HG03558 (cell line): Measurements from ENCODE around the gene SRRM3.
"Not testable (repeated sequence)": the region's sequence is repeated elsewhere in the genome, so short reads cannot be mapped to it uniquely, and the experiment has no call there.

Experiments used
- ATAC-seq: cut with Tn5 transposase; IDR thresholded peaks from one replicate; pipeline ENCODE4 v1.9.1; 2021; ENCODE audit warnings: moderate number of reproducible peaks; ENCODE audit not compliant: unreplicated experiment; ENCODE audit errors: extremely low read depth

The SRRM3 gene

GRCh38 chr7:76185187-76185896 is 16.4 kb upstream of the SRRM3 start:
- no peak for ATAC-seq

- ATAC-seq = no peak
Measured at GRCh38 chr7:76187272-76187671, 14.4 kb upstream of the SRRM3 start.

DNA sequence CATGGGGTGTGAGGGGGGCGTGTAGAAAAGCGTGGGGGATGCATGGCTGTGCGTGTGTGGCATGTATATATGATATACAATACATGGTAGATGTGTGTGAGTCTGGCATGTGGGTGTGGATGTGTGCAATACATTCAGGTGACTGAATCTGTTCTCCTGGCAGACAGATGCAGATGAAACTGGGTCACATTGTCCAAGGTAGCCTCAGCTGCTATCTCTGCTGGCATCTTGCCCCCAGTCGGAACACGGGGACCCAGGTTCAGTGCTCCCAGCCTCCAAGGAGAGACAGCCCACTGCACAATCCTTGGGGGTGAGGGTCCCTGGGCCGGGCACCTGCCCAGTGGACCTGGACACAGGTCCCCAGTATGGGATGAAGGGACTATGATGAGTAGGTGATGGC is 12.4 kb upstream of the SRRM3 start:
- ATAC-seq = no peak

- no peak for ATAC-seq
Measured at GRCh38 chr7:76191783-76192240, 9.9 kb upstream of the SRRM3 start.

DNA sequence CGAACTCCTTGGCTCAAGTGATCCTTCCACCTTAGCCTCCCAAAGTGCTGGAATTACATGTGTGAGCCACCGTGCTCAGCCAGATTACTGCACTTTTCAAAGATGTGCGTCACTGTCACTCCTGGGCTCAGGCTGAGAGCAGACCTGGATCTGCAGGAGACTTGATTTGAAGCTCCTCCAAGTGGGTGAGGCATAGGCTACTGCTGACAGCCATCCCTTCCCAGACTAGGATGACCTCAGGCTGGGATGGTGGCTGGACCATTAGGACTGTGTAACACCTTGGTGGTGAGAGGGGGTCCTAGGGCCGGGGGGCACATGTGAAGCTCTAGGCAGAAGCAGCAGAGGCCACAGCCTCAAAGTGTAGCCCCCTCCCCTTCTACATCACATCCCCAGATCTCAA is 8.2 kb upstream of the SRRM3 start:
- ATAC-seq = no peak

DNA sequence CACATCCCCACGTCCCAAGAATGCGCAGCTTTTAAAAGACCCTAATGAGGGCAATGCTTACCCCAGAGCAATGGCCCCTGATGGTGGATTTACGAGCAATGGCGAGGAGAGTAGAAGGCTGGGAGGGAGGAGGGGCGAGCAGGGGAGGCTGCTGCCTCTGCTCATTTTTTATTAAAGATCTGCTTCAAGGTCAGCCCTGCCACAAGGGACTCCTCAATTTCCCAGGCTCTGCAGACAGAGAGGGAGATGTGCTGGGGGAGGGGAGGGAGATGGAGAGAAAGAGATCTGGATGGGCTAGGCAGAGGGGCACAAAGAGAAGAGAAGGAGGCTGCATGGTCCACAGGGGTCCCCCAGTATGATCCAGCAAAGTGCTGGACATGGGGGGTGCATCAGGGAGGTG is 7.8 kb upstream of the SRRM3 start:
- ATAC-seq = no peak

GRCh38 chr7:76196786-76197185 is 4.9 kb upstream of the SRRM3 start:
- no peak for ATAC-seq

DNA sequence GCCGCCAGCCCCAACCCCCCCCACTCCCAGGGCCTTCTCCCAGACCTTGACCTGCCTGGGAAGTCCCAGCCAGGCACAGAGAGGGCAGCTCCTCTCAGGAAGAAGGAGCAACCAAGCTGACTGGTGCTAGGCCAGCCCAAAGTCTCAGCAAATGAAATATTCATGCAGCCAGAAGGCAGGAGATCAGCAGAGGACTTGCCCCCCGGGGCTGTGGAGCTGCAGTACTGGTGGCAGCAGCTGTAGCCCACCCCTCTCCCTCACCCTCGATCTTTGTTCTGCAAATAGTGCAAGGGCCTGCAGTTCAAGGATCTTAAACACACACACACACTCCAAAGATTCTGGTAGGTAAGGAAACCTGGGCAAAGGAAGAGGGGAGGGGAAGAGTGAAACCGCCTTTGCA is 3.5 kb upstream of the SRRM3 start:
- ATAC-seq = no peak

GRCh38 chr7:76202666-76203030 is 952 bp downstream of the SRRM3 start:
- ATAC-seq = no peak

GRCh38 chr7:76204147-76204546 is 2.5 kb downstream of the SRRM3 start:
- ATAC-seq = no peak

DNA sequence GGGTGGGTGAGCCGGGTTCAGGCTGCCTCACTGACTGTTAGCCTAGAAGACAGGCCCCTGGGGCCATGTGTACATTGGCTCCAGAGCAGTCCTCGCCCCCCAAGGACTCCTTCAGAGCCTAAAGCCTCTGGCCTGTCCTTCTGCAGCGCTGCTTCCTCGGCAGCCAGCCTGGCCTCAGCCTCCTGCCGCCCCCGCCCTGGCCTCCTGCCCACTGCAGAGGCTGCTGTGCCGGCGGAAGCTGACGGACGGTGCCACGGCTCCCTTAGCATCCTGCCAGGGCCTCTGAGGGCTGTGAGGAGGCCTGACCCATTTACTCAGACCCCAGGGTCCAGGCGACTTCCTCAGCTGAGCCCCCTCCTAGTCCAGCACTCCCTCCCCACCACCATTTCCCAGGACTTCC is 4.9 kb downstream of the SRRM3 start:
- no peak for ATAC-seq

- no peak for ATAC-seq
Measured at GRCh38 chr7:76209310-76209709, 7.6 kb downstream of the SRRM3 start.

DNA sequence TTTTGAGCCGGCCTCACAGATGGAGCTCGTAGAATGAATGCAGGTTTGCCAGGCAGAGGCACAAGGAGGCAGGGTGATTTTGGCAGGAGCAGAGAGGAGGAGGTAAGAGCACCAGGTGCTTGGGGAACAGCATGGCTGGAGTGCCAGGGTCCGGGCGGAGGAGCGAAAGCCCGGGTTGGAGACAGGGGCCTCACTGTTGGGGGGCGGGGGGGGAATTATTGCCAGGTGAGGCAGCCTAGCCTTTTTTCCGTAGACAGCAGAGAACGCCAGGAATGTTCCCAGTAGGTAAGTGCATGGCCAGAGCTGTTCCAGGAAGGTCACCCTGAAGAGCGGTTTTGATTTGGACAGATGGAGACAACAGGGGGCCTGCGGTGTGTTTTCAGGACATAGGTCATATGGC is 9.5 kb downstream of the SRRM3 start:
- no peak for ATAC-seq

DNA sequence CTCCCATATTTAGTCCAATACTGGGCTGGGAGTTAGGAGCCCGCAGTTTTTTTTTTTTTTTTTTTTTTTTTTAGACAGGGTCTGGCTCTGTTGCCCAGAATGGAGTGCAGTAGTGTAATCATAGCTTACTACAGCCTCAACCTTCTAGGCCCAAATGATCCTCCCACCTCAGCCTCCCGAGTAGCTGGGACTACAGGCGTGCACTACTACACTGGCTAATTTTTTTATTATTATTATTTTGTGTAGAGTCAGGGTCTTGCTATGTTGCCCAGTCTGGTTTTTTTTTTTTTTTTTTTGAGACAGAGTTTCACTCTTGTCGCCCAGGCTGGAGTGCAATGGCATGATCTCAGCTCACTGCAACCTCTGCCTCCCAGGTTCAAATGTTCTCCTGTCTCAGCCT is 13.7 kb downstream of the SRRM3 start:
- not testable (repeated sequence) for ATAC-seq

DNA sequence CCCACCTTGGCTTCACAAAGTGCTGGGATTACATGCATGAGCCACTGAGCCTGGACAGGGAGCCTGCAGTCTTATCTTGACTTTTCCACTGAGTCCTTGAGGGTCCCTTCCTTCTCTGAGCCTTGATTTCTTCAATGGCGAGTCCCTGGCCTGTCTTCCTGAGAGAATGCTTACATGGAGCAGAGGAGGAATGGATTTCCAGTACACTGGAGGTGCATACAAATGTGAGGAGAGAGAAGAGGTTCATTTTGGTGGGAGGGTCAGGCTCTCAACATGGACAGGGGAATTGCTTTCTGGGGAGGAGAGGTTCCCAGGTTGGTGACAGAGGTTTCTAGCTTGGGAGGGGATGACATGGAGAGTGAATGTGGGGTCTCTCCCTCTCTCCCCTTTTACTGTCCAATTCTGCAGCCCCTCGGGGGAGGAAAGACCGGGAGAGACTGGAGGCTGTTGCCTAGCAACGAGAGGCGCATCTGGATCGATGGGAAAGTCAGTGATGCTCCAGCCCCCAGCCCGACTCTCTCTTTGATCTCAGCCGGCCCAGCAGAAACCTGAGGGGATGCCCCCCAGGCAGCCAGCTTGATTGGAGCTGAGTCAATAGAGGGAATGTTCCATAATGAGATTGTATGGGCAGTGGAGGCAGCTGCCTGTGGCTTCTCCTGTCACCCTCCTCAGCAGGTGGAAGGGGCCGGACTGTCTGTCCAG is 14.8 kb downstream of the SRRM3 start:
- no peak for ATAC-seq

GRCh38 chr7:76217942-76218566 is 16.4 kb downstream of the SRRM3 start:
- ATAC-seq = no peak

GRCh38 chr7:76220185-76221057 is 18.7 kb downstream of the SRRM3 start:
- ATAC-seq = no peak

DNA sequence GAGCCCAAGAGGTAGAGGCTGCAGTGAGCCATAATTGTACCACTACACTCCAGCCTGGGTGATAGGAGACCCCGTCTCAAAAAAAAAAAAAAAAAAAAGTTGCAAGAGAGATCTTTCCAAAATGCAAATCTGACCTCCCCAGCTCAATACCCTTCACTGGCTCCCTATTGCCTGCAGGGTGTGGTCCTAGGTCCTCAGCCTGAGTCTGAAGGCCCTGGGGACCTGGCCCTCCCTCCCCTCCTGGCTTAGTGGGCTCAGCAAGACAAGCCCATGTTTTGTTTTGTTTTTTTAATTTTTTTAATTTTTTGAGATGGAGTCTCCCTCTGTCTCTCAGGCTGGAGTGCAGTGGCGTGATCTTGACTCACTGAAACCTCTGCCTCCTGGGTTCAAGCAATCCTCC is 20.6 kb downstream of the SRRM3 start:
- no peak for ATAC-seq

DNA sequence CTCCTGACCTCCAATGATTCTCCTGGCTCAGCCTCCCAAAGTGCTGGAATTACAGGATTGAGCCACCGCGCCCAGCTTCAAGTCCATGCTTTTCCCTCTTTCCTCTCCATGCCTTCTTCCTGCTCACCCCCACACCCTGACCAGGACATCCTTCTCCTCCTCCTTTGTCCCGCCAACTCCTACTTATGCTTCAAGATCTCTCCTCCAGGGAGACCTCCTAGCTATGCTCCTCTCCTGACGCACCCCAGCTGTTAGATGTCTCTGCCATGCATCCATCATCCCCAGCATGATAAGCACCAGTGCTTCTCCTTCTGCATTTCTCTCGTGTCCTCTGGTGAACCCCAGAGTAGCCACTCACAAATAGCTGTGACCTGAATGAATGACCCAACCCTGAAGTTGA is 21.1 kb downstream of the SRRM3 start:
- no peak for ATAC-seq

- ATAC-seq = no peak
Measured at GRCh38 chr7:76223286-76223972, 21.7 kb downstream of the SRRM3 start.
